Fibroblast of lung (primary cell): ENCODE measurements around the gene CHRM4. TPM values are rescaled to one million over a fixed set of nuclear protein-coding genes. Genes with fewer than 3 reads are reported as not detected.

Experiments
- DNase-seq, 2 donors: peaks; one replicate each; pipeline versions ENCODE4 v3.0.0 to v3.0.0-alpha.2; 2010; ENCODE audit warnings: low read depth in 2 of 2
- H2AFZ ChIP-seq: 2 replicates; pipeline ENCODE4 v1.5.1; 2012; ENCODE audit warnings: low read length, control low read depth, inconsistent platforms
- H3K27ac ChIP-seq: 2 replicates; pipeline ENCODE4 v1.5.1; 2011; ENCODE audit warnings: low read length, control low read depth; ENCODE audit not compliant: insufficient read depth
- H3K27me3 ChIP-seq: 2 replicates; pipeline ENCODE4 v1.5.1; 2011; ENCODE audit warnings: mild to moderate bottlenecking, low read length; ENCODE audit not compliant: control insufficient read depth, insufficient read depth
- H3K36me3 ChIP-seq: 2 replicates; pipeline ENCODE4 v1.5.1; 2011; ENCODE audit warnings: low read length; ENCODE audit not compliant: control insufficient read depth, insufficient read depth
- H3K4me1 ChIP-seq: 2 replicates; pipeline ENCODE4 v1.5.1; 2011; ENCODE audit warnings: low read length; ENCODE audit not compliant: control insufficient read depth, insufficient read depth; ENCODE audit errors: extremely low read depth
- H3K4me2 ChIP-seq: 2 replicates; pipeline ENCODE4 v1.5.1; 2011; ENCODE audit warnings: low read length, control low read depth; ENCODE audit not compliant: insufficient read depth; ENCODE audit errors: extremely low read depth
- H3K4me3 ChIP-seq, 4 experiments: fragments of 200-600 bp in 1 of 4; sonication (generic) in 1 of 4; replicated peaks in 1 of 4; 2 replicates each; pipeline ENCODE4 v1.5.1; 2011 to 2016; ENCODE audit warnings: low read length in 4 of 4, low read depth in 3 of 4, mild to moderate bottlenecking in 3 of 4, control low read depth in 2 of 4, inconsistent platforms in 1 of 4, mixed read lengths in 1 of 4; ENCODE audit not compliant: insufficient read depth in 1 of 4; ENCODE audit errors: control extremely low read depth in 1 of 4
- H3K79me2 ChIP-seq: 2 replicates; pipeline ENCODE4 v1.5.1; 2012; ENCODE audit warnings: mild to moderate bottlenecking, low read length, inconsistent platforms; ENCODE audit not compliant: control insufficient read depth, insufficient read depth
- H3K9ac ChIP-seq: 2 replicates; pipeline ENCODE4 v1.5.1; 2011; ENCODE audit warnings: mild to moderate bottlenecking, low read length, control low read depth; ENCODE audit not compliant: insufficient read depth
- H3K9me3 ChIP-seq: 2 replicates; pipeline ENCODE4 v1.5.1; 2012; ENCODE audit warnings: low read depth, low read length; ENCODE audit not compliant: control insufficient read depth, insufficient read depth
- H4K20me1 ChIP-seq: 2 replicates; pipeline ENCODE4 v1.5.1; 2011; ENCODE audit warnings: low read length; ENCODE audit not compliant: control insufficient read depth, insufficient read depth; ENCODE audit errors: extremely low read depth
- EZH2 ChIP-seq: IDR thresholded peaks from 2 replicates; pipeline ENCODE4 v1.5.1; 2012; ENCODE audit warnings: low read length, control low read depth, mild to moderate bottlenecking; ENCODE audit errors: missing control alignments
- polyA plus RNA-seq, 2 donors: library from polyadenylated mRNA; depleted of rRNA in 1 of 2; stranded (reverse) in 1 of 2; unstranded in 1 of 2; fragments of >200 nt; gene quantifications; 2 replicates each; pipeline ENCODE4 v1.2.1, GENCODE V29; 2011 to 2012; ENCODE audit warnings: missing spikeins in 1 of 2
- total RNA-seq: library from RNA; depleted of rRNA; stranded (reverse); fragments of >200 nt; gene quantifications from 2 replicates; pipeline ENCODE4 v1.2.1, GENCODE V29; 2014
- TF ChIP-seq, protein P1 (sequence below), 2 donors: IDR thresholded peaks in 1 of 2; conservative IDR thresholded peaks in 1 of 2; 1 replicate in 1 of 2; 2 replicates in 1 of 2; pipeline ENCODE4 v1.5.1; 2011 to 2012; ENCODE audit warnings: low read length in 2 of 2, control low read depth in 1 of 2, inconsistent platforms in 1 of 2, low read depth in 1 of 2, mild to moderate bottlenecking in 1 of 2

The CHRM4 gene
- total and polyA plus RNA-seq, 2 donors (not counting 1 experiment from before 2014, with no cell fraction given) = 0.05 TPM; not detected in 1

DNA sequence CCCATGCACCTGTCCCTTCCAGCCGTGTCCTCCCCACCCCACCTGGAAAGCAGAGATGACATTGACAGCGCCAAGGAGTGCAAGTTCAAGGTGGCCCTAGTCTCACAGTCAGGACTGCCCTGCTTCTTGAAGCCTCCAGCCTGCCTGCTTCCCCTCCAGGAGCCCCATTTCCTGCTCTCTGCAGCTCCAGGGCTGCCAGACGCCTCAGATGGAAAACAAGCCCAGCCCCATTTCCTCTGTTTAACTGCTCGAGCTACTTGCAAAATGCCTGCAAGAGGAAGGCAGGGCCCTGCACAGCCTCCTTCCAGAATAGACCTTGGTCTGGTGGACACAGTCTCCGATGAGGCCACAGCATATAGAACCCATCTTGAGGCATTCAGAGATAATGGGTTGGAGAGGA lies 49.3 kb downstream of the CHRM4 start:
- Histone ChIP-seq H3K9ac (no peak overlapping the region), H3K9me3 (no peaks in the 10 kb centered on the region), H3K4me2 (no peak overlapping the region), H3K27ac (no peak overlapping the region), H2AFZ (no peak overlapping the region), H3K36me3 (no peaks in the 10 kb centered on the region), H4K20me1 (no peaks in the 10 kb centered on the region), H3K79me2 (no peaks in the 10 kb centered on the region), H3K27me3 (peaks cover 17% of the 10 kb centered on the region), H3K4me1 (peaks cover 2% of the 10 kb centered on the region), H3K4me3 (no peak overlapping the region)
- TF ChIP-seq EZH2 = no peak
- TF ChIP-seq, protein P1, sequence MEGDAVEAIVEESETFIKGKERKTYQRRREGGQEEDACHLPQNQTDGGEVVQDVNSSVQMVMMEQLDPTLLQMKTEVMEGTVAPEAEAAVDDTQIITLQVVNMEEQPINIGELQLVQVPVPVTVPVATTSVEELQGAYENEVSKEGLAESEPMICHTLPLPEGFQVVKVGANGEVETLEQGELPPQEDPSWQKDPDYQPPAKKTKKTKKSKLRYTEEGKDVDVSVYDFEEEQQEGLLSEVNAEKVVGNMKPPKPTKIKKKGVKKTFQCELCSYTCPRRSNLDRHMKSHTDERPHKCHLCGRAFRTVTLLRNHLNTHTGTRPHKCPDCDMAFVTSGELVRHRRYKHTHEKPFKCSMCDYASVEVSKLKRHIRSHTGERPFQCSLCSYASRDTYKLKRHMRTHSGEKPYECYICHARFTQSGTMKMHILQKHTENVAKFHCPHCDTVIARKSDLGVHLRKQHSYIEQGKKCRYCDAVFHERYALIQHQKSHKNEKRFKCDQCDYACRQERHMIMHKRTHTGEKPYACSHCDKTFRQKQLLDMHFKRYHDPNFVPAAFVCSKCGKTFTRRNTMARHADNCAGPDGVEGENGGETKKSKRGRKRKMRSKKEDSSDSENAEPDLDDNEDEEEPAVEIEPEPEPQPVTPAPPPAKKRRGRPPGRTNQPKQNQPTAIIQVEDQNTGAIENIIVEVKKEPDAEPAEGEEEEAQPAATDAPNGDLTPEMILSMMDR (conservative IDR thresholded peaks at IDR 0.05 in 1 of 2, IDR thresholded peaks at IDR 0.05 in 1 of 2; ENCODE audit: low read depth in 1 of 2, low read length in 2 of 2) = no peak
- peak in 1 of 2 donors; percentile 36 for DNase-seq

DNA sequence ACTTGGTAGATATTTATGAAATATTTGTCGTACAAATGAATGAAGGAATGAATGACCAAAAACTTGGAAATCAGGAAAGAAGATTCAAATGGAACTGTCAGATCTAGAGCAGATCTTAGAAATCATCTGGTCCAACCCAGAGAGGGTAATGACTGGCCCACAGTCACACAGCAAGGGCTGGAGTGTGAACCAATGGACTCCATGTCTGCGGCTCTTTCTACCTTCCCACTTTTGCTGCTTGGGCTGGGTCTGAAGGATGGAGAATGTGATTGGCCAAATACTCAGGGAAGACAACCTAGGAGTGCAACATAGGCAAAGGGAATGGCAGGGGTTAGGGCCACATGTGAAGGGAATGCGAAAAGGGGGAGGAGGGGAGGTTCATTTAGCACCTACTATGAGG lies 50.1 kb downstream of the CHRM4 start:
- DNase-seq = no peak
- Histone ChIP-seq H3K27me3 (peaks cover 17% of the 10 kb centered on the region), H3K4me2 (no peak overlapping the region), H3K36me3 (no peaks in the 10 kb centered on the region), H4K20me1 (no peaks in the 10 kb centered on the region), H3K4me3 (no peak overlapping the region), H3K9ac (no peak overlapping the region), H3K79me2 (no peaks in the 10 kb centered on the region), H3K9me3 (no peaks in the 10 kb centered on the region), H3K4me1 (peaks cover 2% of the 10 kb centered on the region), H2AFZ (no peak overlapping the region), H3K27ac (no peak overlapping the region)
- no peak for TF ChIP-seq EZH2
- TF ChIP-seq, protein P1 (conservative IDR thresholded peaks at IDR 0.05 in 1 of 2, IDR thresholded peaks at IDR 0.05 in 1 of 2; ENCODE audit: low read depth in 1 of 2, low read length in 2 of 2) = no peak

DNA sequence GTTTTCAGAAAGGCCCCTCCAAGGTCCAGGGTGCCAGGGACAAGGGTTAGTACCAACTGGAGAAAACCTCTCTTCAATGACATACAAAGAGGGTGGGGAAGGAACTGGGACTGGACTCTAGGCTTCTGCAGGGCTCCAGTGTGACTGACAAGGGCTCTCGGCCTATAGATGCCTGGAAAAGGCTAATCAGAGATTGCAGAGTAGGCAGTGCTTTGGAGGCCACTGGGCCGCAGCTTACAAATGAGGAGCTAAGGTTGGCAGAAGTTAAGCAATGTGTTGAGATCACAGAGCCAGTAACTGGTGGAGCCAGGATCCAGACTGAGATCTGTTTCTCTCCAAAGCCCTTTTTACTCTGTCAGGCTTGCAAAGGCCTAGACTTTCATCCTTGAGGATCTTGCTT lies 51.8 kb downstream of the CHRM4 start:
- peak in 1 of 2 donors; percentile 29 for DNase-seq

More for the DNA sequence above, 51.8 kb downstream of the CHRM4 start:
- Histone ChIP-seq H3K9me3 (no peaks in the 10 kb centered on the region), H3K27ac (no peak overlapping the region), H3K4me1 (peaks cover 2% of the 10 kb centered on the region), H3K4me3 (no peak overlapping the region), H3K79me2 (no peaks in the 10 kb centered on the region), H4K20me1 (no peaks in the 10 kb centered on the region), H3K4me2 (no peak overlapping the region), H3K9ac (no peak overlapping the region), H3K36me3 (no peaks in the 10 kb centered on the region), H3K27me3 (peaks cover 17% of the 10 kb centered on the region), H2AFZ (no peak overlapping the region)
- TF ChIP-seq EZH2 = no peak
- TF ChIP-seq, protein P1 (conservative IDR thresholded peaks at IDR 0.05 in 1 of 2, IDR thresholded peaks at IDR 0.05 in 1 of 2; ENCODE audit: low read depth in 1 of 2, low read length in 2 of 2) = no peak
